Measurements from ENCODE around the gene GBGT1.
"Not testable (repeated sequence)": the region's sequence is repeated elsewhere in the genome, so short reads cannot be mapped to it uniquely, and the experiment has no call there.

Gene GBGT1

DNA sequence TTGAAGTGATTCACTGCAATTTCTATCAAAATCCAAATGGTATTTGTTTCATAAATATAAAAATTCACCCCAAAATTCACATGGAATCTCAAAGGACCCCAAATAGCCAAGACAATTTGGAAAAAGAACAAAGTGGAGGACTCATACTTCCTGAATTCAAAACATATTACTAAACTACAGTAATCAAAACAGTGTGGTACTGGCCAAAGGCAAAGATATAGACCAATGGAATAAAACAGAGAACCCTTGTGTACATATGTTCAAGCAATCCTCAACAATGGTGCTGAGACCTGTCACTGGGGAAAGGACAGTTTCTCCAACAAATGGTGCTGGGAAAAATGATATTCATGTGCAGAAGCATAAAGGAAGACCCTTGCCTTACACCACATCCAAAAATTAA lies 31.3 kb upstream of the GBGT1 start:
- DNase-seq (ENCODE audit: low spot score) = no peak

DNA sequence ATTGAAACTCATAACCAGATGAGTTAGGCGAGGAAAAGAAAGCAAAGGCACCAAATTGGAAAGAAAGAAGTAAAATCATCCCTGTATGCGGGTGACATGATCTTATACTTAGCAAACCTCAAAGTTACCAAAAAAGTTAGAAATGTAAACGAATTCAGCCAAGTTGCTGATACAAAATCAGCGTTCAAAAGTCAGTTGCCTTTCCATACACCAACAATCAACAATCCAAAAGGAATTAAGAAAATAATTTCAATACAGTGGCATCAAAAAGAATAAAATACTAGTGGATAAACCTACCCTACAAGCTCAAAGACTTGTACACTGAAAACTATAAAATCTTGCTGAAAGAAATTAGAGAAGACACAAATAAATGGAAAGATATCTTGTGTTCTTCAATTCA lies 30.9 kb upstream of the GBGT1 start:
- DNase-seq (ENCODE audit: low spot score) = no peak

DNA sequence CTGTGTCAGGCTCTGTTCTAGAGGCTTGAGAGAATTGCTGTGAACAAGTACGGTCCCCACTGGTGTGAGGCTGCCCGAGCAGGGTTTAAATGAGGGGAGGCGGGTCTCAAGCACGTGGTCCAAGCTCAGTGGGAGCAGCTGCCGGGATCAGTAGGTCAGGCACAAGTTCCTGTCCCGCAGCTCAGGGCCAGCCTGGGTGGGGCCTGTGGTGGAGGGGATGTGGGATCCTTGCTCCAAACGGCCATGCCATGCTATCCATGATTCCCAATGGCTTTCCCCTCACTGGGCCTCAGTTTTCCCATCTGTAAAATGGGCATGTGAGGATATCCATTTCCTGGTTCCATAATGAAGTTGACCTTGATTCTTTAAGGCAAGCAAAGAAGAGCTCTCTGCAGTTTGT lies 28.3 kb upstream of the GBGT1 start:
- DNase-seq (ENCODE audit: low spot score) = no peak

DNA sequence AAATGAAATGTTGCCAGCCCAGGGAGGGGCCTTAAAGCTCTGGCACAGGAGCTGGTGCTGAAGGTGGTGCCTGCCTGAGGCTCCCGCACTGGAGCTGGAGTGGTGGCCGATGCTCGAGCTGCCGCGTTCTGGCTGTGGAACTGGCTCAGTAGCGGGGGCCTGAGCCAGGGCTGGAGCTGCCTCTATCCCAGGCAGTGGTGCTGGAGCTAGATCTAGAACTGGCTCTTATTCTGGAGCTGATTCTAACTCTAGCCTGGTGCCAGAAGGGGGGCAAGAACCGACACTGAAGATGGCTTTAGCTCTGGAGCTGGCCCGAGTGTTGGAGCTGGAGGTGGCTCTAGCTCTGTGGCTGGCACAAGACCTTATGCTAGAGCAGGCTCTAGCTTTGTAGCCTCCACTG lies 26.1 kb upstream of the GBGT1 start:
- no peak for DNase-seq (ENCODE audit: low spot score)

DNA sequence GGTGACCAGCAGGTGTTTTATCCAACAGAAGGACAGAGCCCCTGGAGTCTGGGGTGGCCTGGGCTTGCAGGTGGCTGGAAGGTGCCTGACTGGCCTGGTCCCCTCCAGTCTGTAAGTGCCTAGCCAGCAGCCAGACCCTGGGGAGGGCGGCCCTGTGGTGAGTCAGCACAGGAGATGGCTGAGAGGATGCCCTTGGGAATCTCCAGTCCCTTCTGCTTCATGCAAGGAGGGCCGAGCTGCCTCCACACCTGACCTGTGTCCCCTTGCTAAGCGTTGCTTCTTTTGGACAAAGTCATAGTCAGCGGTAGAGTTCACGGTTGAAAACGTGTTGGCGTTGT lies 25.1 kb upstream of the GBGT1 start:
- no peak for DNase-seq (ENCODE audit: low spot score)

DNA sequence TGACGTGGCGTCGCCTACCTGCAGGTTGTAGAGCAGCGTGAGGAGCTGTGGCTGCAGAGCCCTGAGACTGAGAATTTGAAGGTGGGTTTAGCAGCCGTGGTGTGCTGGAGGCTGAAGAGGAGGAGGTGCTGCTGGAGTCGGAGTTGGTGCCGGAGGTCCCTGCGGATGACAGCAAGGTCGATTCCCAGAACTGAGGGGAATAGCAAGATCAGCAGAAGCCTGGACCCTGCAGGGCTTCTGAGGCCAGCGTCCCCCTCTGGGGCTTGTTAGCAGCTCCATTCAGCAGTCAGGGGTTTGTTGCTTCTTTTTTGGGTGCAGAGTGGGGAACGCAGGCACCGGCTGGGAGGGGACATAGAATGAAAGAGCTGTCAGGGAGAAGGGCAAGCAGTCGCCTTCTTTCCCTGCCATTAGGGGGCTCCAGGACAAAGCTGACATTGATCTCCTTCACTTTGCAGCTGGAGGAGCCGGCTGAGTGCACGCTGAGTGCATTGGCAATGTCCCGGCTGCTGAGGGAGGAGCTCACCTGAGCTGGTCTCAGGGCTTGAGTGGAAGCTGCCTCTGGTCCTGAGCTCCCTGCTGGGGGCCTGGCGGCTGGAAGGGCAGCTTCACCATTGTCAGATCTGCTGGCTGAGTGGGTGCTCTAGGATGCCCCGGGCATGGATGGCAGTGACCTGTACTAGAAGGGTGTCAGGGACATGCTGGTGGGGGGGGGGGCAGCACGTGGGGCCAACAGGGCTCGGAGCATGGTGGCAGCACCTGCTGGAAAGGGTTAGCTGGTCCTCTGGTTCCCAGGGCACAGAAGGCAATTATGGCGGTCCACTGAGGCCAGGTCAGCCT lies 24.5 kb upstream of the GBGT1 start:
- no peak for DNase-seq (ENCODE audit: low spot score)

DNA sequence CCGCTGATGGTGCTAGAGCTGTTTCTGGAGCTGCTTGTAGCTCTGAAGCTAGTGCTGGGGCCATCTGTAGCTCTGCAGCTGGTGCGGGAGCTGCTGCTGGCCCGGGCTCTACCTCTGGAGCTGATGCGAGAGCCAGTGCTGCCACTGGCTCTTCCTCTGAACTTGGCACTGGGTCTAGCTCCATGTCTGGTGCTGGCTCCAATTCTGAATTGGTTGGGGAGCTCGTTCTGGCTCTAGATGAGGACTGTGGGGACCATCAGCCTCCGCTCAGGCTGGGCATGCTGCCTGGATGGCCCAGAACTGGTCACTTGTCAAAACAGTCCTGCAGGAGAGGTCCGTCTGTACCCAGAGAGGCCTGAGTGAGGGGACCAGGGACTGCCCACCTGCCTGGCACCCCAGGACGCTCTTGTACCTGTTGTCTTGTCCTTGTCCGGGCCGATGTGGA lies 23.9 kb upstream of the GBGT1 start:
- no peak for DNase-seq (ENCODE audit: low spot score)

DNA sequence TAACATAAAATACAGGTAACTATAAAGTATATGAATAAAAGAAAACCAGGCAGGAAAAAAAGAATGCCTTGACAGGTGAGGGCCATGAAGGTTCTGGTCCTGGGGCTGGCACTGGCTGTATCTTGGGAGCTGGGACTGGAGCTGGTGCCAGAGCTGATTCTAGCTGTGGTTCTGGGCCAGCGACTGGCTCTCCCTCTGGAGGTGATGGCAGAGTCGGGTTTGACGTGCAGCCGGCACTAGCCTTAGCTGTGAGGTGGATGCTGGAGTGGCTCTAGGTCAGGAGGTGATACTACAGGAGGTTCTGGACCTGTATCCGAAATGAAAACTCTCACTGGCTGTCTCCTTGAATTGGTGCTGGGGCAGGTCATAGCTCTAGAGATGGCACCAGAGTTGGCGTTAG lies 23.0 kb upstream of the GBGT1 start:
- no peak for DNase-seq (ENCODE audit: low spot score)

DNA sequence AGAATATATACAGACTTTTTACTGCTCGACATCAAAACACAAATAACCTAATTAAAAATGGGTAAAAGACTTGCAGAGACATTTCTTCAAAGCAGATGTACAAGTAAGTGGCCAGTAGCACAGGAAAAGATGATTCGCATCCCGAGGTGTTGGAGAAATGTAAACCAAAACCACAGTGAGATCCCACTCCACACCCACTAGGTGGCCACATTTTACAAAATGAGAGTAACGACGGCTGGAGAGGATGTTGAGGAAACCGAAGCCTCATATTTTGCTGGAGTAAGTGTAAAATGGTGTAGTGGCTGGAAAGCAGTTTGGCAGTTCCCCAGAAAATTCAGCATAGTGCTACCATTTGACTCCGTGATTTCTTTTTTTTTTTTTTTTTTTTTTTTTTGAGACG lies 21.3 kb upstream of the GBGT1 start:
- DNase-seq (ENCODE audit: low spot score) = peak; percentile 46

DNA sequence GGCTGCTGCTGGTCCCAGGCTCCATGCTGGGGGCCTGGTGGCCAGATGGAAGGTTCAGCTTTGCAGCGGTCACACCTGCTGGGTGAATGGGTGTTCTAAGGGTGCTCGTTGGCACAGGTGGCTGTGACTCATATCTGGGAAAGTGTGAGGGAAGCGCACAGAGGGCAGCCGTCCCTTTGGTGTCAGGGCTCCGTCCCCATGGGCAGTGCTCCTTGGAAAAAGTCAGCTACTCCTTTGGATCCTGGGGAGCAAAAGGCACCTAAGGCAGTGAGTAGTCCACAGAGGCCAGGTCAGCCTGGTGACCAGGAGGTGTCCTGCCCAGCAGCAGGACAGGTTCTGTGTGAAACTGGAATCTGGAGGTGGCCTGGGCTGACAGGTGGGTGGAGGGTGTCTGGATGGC lies 18.4 kb upstream of the GBGT1 start:
- DNase-seq (ENCODE audit: low spot score) = no peak

DNA sequence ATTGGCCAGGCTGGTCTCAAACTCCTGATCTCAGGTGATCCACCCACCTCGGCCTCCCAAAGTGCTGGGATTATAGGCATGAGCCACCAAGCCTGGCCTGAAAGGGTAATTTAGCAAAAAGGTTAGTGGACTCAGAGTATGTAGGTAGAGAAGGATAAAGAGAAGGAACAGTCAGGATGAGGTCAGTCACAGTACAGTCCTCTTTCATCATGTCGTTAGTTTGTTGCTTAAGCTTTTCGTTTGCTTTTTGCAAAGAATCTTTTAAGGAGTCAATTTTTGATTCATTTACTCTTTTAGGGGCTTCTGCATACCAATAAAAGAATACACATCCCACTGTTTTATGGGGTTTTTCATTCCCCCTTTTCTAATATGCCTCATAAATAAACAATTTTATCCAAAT lies 17.8 kb upstream of the GBGT1 start:
- no peak for DNase-seq (ENCODE audit: low spot score)

DNA sequence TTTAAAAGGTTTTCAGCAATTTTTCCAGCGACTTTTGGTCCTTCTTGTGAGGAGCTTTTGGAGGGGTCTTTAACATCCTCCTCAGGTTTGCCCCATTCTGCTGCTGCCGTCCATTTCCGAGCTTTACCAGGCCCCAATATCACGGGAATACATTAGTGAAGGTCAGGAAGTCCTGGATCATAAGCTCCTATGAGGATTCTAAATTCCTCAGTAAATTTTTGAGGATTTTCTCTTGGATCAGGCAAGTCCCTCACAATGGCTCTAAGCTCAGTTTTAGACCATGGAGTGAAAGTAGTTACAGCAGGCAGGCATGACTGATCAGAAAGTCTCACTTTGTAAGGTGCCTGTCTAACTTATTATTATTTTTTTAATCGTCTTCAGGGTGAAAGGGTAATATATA lies 17.2 kb upstream of the GBGT1 start:
- no peak for DNase-seq (ENCODE audit: low spot score)

DNA sequence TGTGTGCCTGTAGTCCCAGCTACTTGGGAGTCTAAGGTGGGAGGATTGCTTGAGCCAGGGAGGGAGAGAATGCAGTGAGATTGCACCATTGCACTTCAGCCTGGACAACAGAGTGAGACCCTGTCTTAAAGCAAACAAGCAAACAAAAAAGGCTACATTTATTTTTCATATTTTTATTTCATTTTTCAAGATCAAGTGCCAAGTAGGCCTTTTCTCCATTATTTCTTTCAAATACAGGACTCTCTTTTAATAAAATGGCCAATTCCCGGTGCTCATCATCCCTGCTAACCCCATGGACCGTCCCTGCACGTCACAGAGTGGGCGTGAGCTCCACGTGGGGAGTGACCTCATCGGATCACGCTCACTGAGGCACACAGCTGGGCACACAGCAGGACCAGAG lies 9.3 kb upstream of the GBGT1 start:
- DNase-seq (ENCODE audit: low spot score) = no peak

DNA sequence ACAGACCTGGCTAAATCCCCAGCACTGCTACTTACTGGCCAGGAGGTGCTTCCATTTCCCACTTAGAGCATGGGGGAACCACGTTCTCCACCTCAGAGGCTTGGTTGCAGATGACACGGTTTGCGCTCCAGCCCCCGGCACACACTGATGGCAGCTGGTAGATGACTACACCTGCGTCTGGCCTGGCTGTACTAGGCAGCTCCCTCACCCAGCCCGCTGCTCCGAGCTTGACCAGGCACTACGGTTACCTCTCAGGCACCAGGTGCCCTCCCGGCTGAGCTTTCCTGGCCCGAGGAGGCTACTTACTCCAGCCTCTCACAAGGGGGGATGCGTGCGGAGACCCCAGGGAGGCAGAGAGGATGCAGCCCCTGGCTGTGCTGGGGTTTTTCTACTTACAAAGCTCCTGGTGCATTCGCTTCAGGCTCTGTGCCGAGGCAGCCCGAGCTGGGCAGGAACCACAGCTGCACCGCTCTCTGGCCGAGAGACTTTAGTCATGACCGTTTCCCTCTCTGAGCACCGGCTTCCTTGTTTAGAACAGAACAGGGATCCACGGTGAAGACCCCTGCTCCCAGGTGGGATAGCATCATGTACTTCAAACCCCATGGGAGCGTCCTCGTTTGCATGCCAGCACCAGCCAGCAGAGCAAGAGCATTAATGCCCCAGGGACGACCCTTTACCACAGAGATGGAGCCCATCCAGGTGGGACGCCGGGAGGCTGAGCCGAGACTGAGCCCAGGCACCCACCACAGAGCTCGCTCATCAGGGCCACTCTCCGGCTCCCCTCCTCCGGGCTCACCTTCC lies 7.6 kb upstream of the GBGT1 start:
- DNase-seq (ENCODE audit: low spot score) = no peak

DNA sequence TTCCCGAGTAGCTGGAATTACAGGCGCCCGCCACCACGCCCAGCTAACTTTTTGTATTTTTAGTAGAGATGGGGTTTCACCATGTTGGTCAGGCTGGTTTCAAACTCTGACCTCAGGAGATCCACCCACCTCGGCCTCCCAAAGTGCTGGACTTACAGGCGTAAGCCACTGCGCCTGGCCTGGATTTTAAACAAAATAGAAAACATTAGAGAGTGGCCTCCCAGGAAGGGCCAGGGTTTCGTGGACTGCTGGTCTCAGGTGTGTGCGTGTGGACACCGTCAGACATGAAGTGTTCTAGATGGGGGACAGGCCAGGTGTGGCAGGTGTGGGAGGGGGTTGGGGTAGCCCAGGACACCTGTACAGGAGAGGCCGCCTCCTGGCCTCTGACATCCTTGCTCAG lies 7.0 kb upstream of the GBGT1 start:
- no peak for DNase-seq (ENCODE audit: low spot score)

DNA sequence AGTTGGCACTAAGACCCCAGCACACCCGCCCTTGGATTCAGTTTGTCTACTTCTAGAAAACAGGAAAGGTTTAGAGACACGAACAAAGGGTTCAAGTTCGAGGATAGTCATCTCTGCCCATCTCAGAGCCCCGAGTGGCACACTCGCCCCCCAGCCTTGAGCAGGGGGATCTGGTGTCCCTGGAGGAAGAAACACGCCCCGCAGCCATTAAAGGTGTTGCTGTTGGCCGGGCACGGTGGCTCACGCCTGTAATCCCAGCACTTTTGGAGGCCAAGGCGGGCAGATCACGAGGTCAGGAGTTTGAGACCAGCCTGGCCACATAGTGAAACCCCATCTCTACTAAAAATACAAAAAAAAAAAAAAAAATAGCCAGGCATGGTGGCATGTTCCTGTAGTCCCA lies 6.0 kb upstream of the GBGT1 start:
- not testable (repeated sequence) for DNase-seq (ENCODE audit: low spot score)

DNA sequence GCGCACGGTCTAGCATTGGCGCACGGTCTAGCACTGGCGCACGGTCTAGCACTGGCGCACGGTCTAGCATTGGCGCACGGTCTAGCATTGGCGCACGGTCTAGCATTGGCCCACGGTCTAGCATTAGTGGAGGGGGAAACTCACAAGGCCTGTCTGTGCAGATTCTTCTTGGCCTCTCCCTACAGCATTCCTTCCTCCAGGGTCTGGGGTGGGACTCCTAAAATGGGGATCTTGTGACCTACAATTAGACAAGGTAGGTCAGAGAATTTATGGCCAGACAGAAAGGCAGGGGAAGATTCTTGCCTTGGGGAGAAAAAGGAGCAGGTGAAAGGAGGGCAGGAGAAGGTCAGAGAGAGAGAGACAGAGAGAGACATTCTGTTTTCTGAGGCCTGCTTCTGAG lies 5.4 kb upstream of the GBGT1 start:
- DNase-seq (ENCODE audit: low spot score) = no peak

DNA sequence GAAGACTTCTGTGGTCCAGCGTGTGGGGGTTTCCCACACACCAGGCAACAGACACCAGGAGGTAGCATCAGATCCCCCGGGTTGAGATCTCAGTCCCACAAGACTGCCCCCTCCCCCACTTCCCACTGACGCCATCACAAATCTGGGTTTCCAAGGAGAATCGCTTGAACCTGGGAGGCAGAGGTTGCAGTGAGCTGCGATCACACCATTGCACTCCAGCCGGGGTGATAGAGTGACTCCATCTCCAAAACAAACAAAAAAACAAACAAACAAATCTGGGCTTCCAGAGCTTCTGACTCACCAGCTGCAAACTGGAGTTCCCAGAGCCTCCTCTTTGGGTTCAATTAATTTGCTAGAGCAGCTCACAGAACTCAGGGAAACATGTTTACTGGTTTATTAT lies 4.7 kb upstream of the GBGT1 start:
- DNase-seq (ENCODE audit: low spot score) = no peak

DNA sequence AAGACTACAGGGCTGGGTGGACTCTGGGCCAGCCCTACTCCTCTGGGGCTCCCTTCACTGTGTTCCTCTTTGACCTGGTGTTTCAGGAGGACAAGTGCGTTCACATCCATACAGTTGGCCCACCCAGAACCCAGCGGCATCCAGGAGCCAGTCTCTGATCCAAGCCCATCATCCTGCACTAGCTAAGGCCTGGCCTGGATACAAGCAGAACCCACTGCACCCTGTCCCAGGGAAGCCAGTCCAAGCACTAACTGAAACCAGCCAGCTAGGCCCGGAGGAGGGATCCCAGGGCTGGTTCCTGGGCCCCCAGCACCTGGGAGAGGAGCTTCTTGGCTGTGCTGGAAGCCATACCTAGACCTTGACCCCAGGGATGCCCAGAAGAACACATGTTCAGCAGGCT lies 4.1 kb upstream of the GBGT1 start:
- no peak for DNase-seq (ENCODE audit: low spot score)

DNA sequence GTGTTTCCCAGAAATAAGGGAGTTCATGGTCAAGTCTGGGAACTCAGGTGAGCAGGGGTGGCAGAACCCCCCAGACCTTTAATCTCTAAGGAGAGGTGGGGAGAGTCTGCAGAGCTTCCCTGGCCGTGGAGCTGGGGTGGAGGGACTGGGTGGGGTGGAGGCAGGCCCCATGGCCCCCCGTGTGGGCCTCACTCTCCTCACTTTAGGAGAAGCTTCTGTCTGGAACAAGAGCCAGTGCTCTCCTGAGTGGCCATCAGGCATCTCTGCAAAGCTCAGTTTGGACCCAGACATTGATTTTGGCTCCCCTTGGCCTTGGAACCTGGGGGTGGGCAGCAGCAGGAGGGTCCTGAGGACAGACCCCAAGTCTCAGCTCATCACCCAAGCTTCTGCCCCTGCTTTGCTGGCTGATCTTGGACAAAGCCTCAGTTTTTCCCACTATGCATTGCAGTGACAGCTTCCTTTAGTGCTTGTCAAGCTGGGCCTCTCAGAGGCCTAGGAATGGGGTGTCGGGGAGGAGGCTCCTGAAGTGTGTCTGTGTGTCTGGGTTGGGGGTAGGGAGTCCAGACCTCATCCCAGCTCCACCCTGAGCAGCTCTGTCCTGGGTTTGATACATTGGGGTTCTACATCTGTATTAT lies 3.5 kb upstream of the GBGT1 start:
- DNase-seq (ENCODE audit: low spot score) = no peak

DNA sequence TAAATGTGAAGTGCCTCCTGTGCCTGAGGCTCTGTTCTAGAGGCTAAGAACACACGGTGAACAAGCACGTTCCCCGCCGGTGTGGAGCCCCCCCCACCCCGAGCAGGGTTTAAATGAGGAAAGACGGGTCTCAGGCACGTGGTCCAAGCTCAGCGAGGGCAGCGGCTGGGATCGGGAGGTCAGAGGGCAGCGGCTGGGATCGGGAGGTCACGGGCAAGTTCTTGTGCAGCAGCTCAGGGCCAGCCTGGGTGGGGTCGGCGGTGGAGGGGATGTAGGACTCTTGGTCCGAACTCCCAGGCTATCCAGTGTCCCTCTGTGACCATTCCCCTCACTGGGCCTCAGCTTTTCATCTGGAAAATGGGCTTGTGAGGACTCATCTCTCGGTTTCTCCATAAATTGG lies 2.7 kb upstream of the GBGT1 start:
- DNase-seq (ENCODE audit: low spot score) = no peak

DNA sequence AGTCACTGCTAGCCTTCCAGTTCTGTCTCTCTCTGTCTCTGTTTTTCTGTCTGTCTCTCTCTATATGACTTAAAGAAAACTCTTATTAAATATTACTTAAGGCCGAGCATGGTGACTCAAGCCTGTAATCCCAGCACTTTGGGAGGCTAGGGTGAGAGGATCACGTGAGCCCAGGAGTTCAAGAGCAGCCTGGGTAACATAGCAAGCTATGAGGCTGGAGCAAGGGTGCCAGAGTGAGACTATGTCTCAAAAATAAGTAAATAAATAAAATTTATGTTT lies 1.7 kb upstream of the GBGT1 start:
- DNase-seq (ENCODE audit: low spot score) = no peak

DNA sequence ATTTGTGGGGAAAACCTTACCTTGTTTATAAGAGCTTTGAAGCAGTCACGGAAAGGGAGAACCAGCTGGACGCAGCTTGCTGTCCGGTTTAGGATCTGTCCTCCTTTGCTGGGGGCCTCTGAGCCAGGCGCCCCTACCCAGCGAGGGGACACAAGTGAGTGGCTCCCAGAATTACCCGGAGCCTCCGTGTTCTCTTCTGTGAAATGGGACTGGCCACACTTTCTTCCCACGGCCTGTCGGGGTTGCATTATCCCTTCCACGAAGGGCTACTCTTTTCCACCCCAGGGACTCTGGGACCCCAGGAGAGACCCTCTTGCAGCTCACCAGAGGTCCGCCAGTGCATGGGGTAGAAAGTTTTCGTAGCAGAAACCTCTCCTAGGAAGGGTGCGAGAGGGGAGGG lies 477 bp upstream of the GBGT1 start:
- DNase-seq (ENCODE audit: low spot score) = no peak

All from CD4-positive, alpha-beta T cell treated with Interleukin-2 at 100 ng/mL for 4 hours (primary cell).